Skeletal muscle satellite cell (primary cell): ENCODE data around the gene SLC10A7.

Experiments used
- H3K27me3 ChIP-seq: 2 replicates; pipeline ENCODE4 v1.7.0; 2013; ENCODE audit warnings: low read length; ENCODE audit not compliant: control insufficient read depth, insufficient read depth
- H3K36me3 ChIP-seq: 2 replicates; pipeline ENCODE4 v1.7.0; 2013; ENCODE audit warnings: mild to moderate bottlenecking, control low read depth, low read length; ENCODE audit not compliant: insufficient read depth
- H3K4me1 ChIP-seq: 2 replicates; pipeline ENCODE4 v1.7.0; 2013; ENCODE audit warnings: low read length; ENCODE audit not compliant: control insufficient read depth, insufficient read depth
- H3K4me2 ChIP-seq: 2 replicates; pipeline ENCODE4 v1.7.0; 2013; ENCODE audit warnings: mild to moderate bottlenecking, low read length
- H3K4me3 ChIP-seq: 2 replicates; pipeline ENCODE4 v1.7.0; 2013; ENCODE audit warnings: low read length
- H3K9ac ChIP-seq: 2 replicates; pipeline ENCODE4 v1.7.0; 2013; ENCODE audit warnings: mild to moderate bottlenecking, low read depth, low read length, moderate library complexity
- H3K9me3 ChIP-seq: replicated peaks from 2 replicates; pipeline ENCODE4 v1.7.0; 2013; ENCODE audit warnings: mild to moderate bottlenecking, control low read depth, low read length

Gene SLC10A7

DNA sequence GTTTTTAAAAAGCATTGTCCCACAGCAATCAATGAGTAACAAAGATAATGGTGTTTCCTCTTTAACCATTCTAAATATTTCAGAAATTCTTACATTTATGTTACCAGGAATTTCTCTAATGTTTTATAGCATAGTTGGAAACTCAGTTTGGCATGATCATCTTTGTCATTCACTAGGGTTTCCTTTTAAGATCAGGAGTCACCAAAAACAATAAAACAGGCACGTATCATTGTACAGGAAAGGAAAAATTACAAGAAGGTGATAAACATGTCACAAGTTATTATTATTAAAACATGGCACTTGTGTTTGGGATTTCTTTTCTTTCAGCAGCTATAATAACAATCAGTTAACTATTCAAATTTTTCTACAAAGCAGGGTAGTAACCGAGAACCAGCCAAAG, 84.0 kb downstream of the SLC10A7 start:
- H3K36me3 ChIP-seq = no peaks in the 10 kb centered on the region
- H3K27me3 ChIP-seq = no peaks in the 10 kb centered on the region
- H3K9ac ChIP-seq = no peak overlapping the region
- no peak overlapping the region for H3K4me3 ChIP-seq
- H3K4me1 ChIP-seq = peaks cover 32% of the 10 kb centered on the region
- H3K9me3 ChIP-seq = no peaks in the 10 kb centered on the region
- H3K4me2 ChIP-seq = no peak overlapping the region

DNA sequence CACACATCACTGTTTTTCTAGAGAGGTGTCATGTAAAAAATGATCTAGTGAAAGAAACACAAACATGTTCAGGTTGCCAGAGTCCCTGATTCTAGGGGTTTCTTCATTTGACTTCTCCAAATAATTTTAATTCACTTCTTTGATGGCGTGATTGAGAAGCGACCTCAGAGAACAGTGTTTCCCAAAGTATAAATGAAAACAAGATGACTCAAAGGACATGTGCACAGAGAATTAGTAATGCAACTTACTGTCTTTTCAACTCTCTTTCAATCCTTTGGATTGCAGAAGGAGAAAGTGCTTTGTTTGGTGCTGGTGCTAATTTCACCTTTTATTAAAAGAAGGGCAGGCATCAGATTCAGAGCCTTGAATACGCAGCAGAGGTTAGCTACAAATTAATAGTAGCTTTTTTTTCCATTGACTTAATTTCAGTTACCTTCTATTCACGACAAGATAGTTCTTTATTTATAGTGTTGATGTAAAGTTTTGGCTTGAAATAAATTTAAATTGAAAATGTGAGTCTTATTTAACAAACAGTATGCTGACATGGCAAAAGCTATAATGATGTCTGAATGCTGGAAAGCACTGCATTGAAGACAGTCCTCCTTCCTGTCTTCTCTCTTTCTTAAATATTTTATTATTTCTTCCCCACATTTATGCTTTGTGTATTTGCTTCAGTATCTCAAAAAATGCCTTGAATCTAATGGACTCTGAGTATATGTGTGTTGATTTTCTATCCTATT, 85.1 kb downstream of the SLC10A7 start:
- Histone ChIP-seq H3K9ac (no peak overlapping the region), H3K4me1 (peaks cover 26% of the 10 kb centered on the region), H3K36me3 (no peaks in the 10 kb centered on the region), H3K27me3 (no peaks in the 10 kb centered on the region), H3K4me3 (peak overlapping the region; percentile 3), H3K9me3 (no peaks in the 10 kb centered on the region), H3K4me2 (peak overlapping the region; percentile 64)

DNA sequence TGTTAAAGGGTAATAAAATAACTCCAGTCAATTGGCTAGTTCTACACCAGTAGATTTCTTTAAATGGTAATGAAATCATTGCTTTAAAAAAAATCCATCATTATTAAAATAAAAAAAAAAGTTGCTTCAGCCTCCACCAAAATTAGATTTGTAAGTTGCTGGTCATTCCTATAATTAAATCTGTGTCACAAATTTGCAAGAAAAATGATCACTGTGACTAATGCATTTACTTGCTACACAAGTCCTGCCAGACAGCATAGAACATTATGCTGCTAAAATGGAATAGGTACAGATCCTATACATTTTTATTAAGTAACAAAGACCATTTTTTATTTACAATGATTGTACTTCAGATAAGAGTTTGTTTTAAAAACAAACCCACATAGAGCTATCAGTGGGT, 85.8 kb downstream of the SLC10A7 start:
- Histone ChIP-seq H3K9ac (no peak overlapping the region), H3K36me3 (no peaks in the 10 kb centered on the region), H3K4me3 (peak overlapping the region; percentile 3), H3K27me3 (no peaks in the 10 kb centered on the region), H3K4me2 (peak overlapping the region; percentile 64), H3K9me3 (no peaks in the 10 kb centered on the region), H3K4me1 (peaks cover 26% of the 10 kb centered on the region)

DNA sequence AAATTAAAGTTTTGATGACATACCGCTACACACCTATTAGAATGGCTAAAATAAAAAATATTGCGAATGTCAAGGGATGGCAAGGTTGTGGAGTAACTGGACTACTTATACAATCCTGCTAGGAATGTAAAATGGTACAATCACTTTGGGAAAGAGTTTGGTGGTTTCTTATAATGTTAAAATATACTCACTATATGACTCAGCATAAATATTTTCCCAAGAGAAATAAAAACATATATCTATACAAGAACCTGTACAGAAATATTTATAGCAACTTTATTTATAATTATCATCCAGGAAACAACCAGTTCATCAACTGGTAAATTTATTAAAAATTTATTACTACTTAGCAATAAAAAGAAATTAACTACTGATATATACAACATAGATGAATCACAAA, 89.7 kb downstream of the SLC10A7 start:
- Histone ChIP-seq H3K4me3 (no peak overlapping the region), H3K27me3 (no peaks in the 10 kb centered on the region), H3K4me2 (no peak overlapping the region), H3K36me3 (no peaks in the 10 kb centered on the region), H3K4me1 (peaks cover 16% of the 10 kb centered on the region), H3K9ac (no peak overlapping the region), H3K9me3 (no peaks in the 10 kb centered on the region)

DNA sequence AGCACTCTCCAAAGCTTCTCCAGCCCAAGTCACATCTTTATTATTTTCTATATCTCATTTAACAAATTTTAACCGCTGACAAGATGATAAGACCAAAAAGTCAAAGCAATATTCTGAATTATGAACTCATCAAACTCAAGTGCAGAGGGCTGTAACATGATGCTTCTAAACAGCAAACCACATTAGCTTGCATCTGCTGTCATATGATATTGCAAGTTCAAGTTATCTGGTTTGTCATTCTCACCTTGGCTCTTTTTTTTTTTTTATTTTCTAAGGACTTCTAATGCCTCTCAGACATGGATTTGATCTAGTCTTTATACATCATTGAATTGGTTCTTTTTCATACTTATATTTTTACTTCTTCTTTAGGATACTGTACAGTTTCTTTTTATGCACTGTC, 93.4 kb downstream of the SLC10A7 start:
- H3K4me2 ChIP-seq = no peak overlapping the region
- no peaks in the 10 kb centered on the region for H3K4me1 ChIP-seq
- no peaks in the 10 kb centered on the region for H3K9me3 ChIP-seq
- no peak overlapping the region for H3K4me3 ChIP-seq
- H3K36me3 ChIP-seq = no peaks in the 10 kb centered on the region
- H3K9ac ChIP-seq = no peak overlapping the region
- H3K27me3 ChIP-seq = no peaks in the 10 kb centered on the region

DNA sequence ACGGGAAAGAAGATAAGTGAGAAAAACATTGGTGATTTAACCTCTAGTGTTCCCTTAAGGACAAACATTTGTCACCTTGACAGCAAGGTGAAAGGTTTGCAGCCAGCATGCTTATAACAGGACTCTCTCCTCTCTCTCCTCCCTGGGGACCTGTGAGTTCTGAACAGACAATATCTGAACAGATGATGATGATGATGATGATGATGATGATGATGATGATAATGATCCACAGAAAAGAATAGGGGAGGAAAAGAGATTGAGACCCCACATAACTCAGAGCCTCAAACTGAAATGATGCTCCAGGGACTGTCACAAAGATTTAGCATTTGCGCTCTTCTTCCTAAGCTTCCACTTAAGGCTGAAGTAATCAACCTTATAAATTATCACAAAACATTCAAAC, 103.9 kb downstream of the SLC10A7 start:
- Histone ChIP-seq H3K27me3 (no peaks in the 10 kb centered on the region), H3K4me1 (no peaks in the 10 kb centered on the region), H3K36me3 (no peaks in the 10 kb centered on the region), H3K9me3 (no peaks in the 10 kb centered on the region), H3K4me3 (no peak overlapping the region), H3K9ac (no peak overlapping the region), H3K4me2 (no peak overlapping the region)

DNA sequence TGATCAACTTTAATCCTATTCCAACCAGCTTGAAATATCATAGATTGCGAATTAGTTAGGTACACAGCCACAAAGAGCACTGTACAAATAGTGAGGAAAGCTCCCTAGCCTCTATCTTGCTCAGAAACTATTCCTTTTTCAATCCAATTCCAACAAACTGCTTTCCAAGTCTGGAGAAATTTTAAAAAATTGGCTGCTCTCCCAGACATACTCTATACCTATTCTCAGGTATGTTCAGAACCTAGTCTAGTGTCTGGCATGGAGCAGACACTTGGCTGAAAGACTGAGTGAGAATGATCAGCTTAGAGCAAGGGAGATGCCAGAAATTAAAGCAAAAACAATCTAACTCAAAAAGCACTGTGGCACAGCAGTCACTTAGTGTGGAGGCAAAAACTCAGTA, 105.9 kb downstream of the SLC10A7 start:
- Histone ChIP-seq H3K4me3 (no peak overlapping the region), H3K4me2 (no peak overlapping the region), H3K27me3 (no peaks in the 10 kb centered on the region), H3K36me3 (no peaks in the 10 kb centered on the region), H3K9ac (no peak overlapping the region), H3K9me3 (no peaks in the 10 kb centered on the region), H3K4me1 (no peaks in the 10 kb centered on the region)

DNA sequence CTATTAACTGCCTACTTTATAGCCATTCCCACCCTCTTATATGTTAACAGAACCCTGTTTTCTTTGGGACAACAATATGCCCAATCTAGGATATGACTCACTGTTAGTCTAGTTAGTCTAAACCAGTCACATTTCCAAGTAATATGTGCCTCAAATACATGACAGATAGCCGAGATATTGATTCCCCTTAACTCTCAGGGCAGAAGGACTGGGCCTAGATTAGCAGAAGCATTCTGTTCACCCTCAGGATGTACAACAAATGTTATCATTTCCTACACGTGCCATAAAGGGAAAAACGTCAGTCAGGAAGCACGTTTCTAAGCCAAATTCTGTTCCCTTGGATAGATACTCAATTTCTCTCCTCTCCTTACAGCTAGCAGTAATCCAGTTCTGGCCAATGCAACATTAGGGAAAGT, 114.1 kb downstream of the SLC10A7 start:
- H3K36me3 ChIP-seq = no peaks in the 10 kb centered on the region
- H3K4me1 ChIP-seq = peaks cover 12% of the 10 kb centered on the region
- H3K9me3 ChIP-seq = no peaks in the 10 kb centered on the region
- no peaks in the 10 kb centered on the region for H3K27me3 ChIP-seq
- no peak overlapping the region for H3K9ac ChIP-seq
- no peak overlapping the region for H3K4me3 ChIP-seq
- peak overlapping the region; percentile 15 for H3K4me2 ChIP-seq

DNA sequence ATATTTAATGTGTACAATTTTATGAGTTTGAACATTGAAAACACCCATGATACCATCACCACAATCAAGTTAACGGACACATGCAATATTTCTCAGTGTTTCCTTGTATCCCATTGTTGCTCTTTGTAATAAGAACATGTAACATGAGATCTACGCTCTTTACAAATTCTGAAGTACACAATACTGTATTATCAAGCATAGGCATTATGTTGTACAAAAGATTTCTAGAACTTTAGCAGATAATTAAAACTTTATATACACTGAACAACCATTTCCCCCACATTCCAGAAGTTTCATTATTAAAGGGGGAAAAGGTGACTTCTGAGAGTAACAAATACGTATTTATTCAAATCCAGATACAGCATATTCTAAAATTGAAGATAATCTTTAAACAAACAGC, 114.5 kb downstream of the SLC10A7 start:
- Histone ChIP-seq H3K4me3 (no peak overlapping the region), H3K27me3 (no peaks in the 10 kb centered on the region)

DNA sequence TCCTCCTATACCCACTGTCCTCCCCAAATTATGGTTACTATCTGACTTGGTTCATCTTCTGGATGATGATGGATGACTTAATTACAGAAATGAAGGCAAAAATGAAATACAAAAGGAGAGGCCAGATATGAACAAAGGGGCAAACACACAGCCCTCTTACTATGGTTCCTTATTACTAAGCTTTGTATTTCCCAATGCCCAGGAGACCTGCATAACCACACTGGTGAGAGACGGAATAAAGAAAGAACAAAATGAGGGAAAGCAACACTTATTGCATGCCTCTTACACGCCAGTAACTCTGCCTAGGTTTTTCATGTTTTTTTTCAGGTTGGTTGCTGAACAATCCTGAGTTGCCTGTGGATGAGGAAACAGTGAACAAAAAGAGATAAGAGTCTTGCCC, 120.5 kb downstream of the SLC10A7 start:
- H3K4me2 ChIP-seq = no peak overlapping the region
- H3K9ac ChIP-seq = no peak overlapping the region
- no peaks in the 10 kb centered on the region for H3K27me3 ChIP-seq
- H3K4me3 ChIP-seq = no peak overlapping the region
- no peaks in the 10 kb centered on the region for H3K9me3 ChIP-seq
- H3K36me3 ChIP-seq = no peaks in the 10 kb centered on the region
- H3K4me1 ChIP-seq = no peaks in the 10 kb centered on the region

More for the DNA sequence above, 114.5 kb downstream of the SLC10A7 start:
- peaks cover 12% of the 10 kb centered on the region for H3K4me1 ChIP-seq
- H3K36me3 ChIP-seq = no peaks in the 10 kb centered on the region
- H3K4me2 ChIP-seq = peak overlapping the region; percentile 15
- no peak overlapping the region for H3K9ac ChIP-seq
- no peaks in the 10 kb centered on the region for H3K9me3 ChIP-seq

DNA sequence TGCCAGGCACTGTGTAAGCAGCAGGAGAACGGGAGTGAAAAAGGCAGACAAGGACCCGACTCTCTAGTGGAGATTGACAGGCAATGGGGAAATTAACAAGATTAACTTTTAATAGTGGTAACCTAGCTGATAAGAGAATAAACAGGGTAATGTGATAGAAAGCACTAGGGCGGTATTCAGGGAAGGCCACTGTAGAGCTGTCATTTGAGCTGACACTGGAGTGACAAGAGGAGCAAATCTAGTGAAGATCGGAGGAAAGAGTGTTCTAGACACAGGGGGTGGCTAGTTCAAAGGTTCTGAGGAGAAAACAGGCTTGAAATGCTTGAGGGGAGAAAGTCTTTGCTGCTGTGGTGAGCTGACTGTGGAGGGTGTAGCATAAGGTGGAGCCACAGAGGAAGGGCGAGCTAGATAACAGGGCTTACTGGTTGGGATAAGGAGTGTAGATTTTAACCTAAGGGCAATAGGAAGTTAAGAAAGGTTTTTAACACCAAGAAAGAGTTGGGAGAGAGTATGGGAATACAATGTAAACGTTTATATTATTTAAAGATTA, 122.8 kb downstream of the SLC10A7 start:
- no peaks in the 10 kb centered on the region for H3K36me3 ChIP-seq
- H3K27me3 ChIP-seq = no peaks in the 10 kb centered on the region
- no peak overlapping the region for H3K4me2 ChIP-seq
- H3K9me3 ChIP-seq = no peaks in the 10 kb centered on the region
- H3K4me3 ChIP-seq = no peak overlapping the region
- H3K4me1 ChIP-seq = no peaks in the 10 kb centered on the region
- no peak overlapping the region for H3K9ac ChIP-seq

DNA sequence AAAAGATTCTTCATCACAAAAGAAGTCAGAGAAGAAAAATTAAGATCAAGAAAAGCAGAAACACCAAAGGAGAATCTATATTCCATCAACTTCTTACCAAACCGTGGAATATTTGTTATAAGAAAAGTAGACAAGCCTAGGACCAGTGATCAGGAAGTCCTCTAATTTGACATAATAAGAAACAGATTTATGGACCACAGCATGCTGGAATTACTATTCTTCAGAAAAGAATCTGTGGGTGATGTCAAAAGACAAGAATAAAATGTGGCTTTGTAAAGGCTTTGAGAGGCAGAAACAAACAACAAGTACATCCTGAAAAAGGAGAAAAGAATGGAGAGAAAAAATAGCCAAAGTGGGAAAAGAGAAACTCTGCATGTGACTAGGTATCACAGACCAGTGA, 123.3 kb downstream of the SLC10A7 start:
- Histone ChIP-seq H3K9me3 (no peaks in the 10 kb centered on the region), H3K9ac (no peak overlapping the region), H3K4me2 (no peak overlapping the region), H3K27me3 (no peaks in the 10 kb centered on the region), H3K4me3 (no peak overlapping the region), H3K36me3 (no peaks in the 10 kb centered on the region), H3K4me1 (no peaks in the 10 kb centered on the region)
